ENCODE data around the gene IQSEC1.

Gene IQSEC1

GRCh38 chr3:12944413-12944812, 128.8 kb downstream of the IQSEC1 start:
- H3K9ac ChIP-seq (ENCODE audit: low read depth in 1 of 2, low read length in 2 of 2) = no peak overlapping the region
- H3K27ac ChIP-seq (ENCODE audit: low read depth in 2 of 2, low read length in 2 of 2) = no peak overlapping the region
- H3K4me1 ChIP-seq (ENCODE audit: control insufficient read depth in 2 of 2, insufficient read depth in 2 of 2, low read length in 2 of 2) = peaks cover 13 to 21% of the 10 kb centered on the region in 2 donors

GRCh38 chr3:12943124-12944021, 129.9 kb downstream of the IQSEC1 start:
- no peak overlapping the region for H3K27ac ChIP-seq (ENCODE audit: low read depth in 2 of 2, low read length in 2 of 2)
- H3K4me1 ChIP-seq (ENCODE audit: control insufficient read depth in 2 of 2, insufficient read depth in 2 of 2, low read length in 2 of 2) = peaks cover 11% of the 10 kb centered on the region in 2 donors

More at GRCh38 chr3:12944413-12944812, 128.8 kb downstream of the IQSEC1 start:
- Histone ChIP-seq H3K27me3 (ENCODE audit: control insufficient read depth in 2 of 2, insufficient read depth in 2 of 2, low read length in 2 of 2) (no peaks in the 10 kb centered on the region), H3K9me3 (ENCODE audit: control insufficient read depth in 2 of 2, low read length in 2 of 2) (no peaks in the 10 kb centered on the region), H3K4me3 (ENCODE audit: low read length in 2 of 2) (no peak overlapping the region), H3K36me3 (ENCODE audit: control insufficient read depth in 2 of 2, insufficient read depth in 2 of 2, low read length in 2 of 2) (peaks cover 0 to 18% of the 10 kb centered on the region in 2 donors)

GRCh38 chr3:12941495-12942023, 131.7 kb downstream of the IQSEC1 start:
- Histone ChIP-seq H3K27me3 (ENCODE audit: control insufficient read depth in 2 of 2, insufficient read depth in 2 of 2, low read length in 2 of 2) (no peaks in the 10 kb centered on the region), H3K9ac (ENCODE audit: low read depth in 1 of 2, low read length in 2 of 2) (no peak overlapping the region), H3K4me1 (ENCODE audit: control insufficient read depth in 2 of 2, insufficient read depth in 2 of 2, low read length in 2 of 2) (peaks cover 0 to 2% of the 10 kb centered on the region in 2 donors), H3K9me3 (ENCODE audit: control insufficient read depth in 2 of 2, low read length in 2 of 2) (no peaks in the 10 kb centered on the region), H3K27ac (ENCODE audit: low read depth in 2 of 2, low read length in 2 of 2) (no peak overlapping the region), H3K4me3 (ENCODE audit: low read length in 2 of 2) (no peak overlapping the region), H3K36me3 (ENCODE audit: control insufficient read depth in 2 of 2, insufficient read depth in 2 of 2, low read length in 2 of 2) (peaks cover 0 to 27% of the 10 kb centered on the region in 2 donors)

More at GRCh38 chr3:12943124-12944021, 129.9 kb downstream of the IQSEC1 start:
- Histone ChIP-seq H3K36me3 (ENCODE audit: control insufficient read depth in 2 of 2, insufficient read depth in 2 of 2, low read length in 2 of 2) (peaks cover 0 to 18% of the 10 kb centered on the region in 2 donors), H3K4me3 (ENCODE audit: low read length in 2 of 2) (no peak overlapping the region), H3K9me3 (ENCODE audit: control insufficient read depth in 2 of 2, low read length in 2 of 2) (no peaks in the 10 kb centered on the region), H3K9ac (ENCODE audit: low read depth in 1 of 2, low read length in 2 of 2) (no peak overlapping the region), H3K27me3 (ENCODE audit: control insufficient read depth in 2 of 2, insufficient read depth in 2 of 2, low read length in 2 of 2) (no peaks in the 10 kb centered on the region)

GRCh38 chr3:12940854-12941253, 132.4 kb downstream of the IQSEC1 start:
- no peak overlapping the region for H3K27ac ChIP-seq (ENCODE audit: low read depth in 2 of 2, low read length in 2 of 2)
- peaks cover 6 to 33% of the 10 kb centered on the region in 2 donors for H3K36me3 ChIP-seq (ENCODE audit: control insufficient read depth in 2 of 2, insufficient read depth in 2 of 2, low read length in 2 of 2)
- no peaks in the 10 kb centered on the region for H3K9me3 ChIP-seq (ENCODE audit: control insufficient read depth in 2 of 2, low read length in 2 of 2)
- peaks cover 0 to 2% of the 10 kb centered on the region in 2 donors for H3K4me1 ChIP-seq (ENCODE audit: control insufficient read depth in 2 of 2, insufficient read depth in 2 of 2, low read length in 2 of 2)
- H3K4me3 ChIP-seq (ENCODE audit: low read length in 2 of 2) = no peak overlapping the region
- H3K27me3 ChIP-seq (ENCODE audit: control insufficient read depth in 2 of 2, insufficient read depth in 2 of 2, low read length in 2 of 2) = no peaks in the 10 kb centered on the region
- no peak overlapping the region for H3K9ac ChIP-seq (ENCODE audit: low read depth in 1 of 2, low read length in 2 of 2)

GRCh38 chr3:12939137-12939536, 134.1 kb downstream of the IQSEC1 start:
- peaks cover 6 to 8% of the 10 kb centered on the region in 2 donors for H3K4me1 ChIP-seq (ENCODE audit: control insufficient read depth in 2 of 2, insufficient read depth in 2 of 2, low read length in 2 of 2)
- H3K36me3 ChIP-seq (ENCODE audit: control insufficient read depth in 2 of 2, insufficient read depth in 2 of 2, low read length in 2 of 2) = peaks cover 15 to 42% of the 10 kb centered on the region in 2 donors
- H3K9ac ChIP-seq (ENCODE audit: low read depth in 1 of 2, low read length in 2 of 2) = no peak overlapping the region
- H3K9me3 ChIP-seq (ENCODE audit: control insufficient read depth in 2 of 2, low read length in 2 of 2) = no peaks in the 10 kb centered on the region
- no peak overlapping the region for H3K4me3 ChIP-seq (ENCODE audit: low read length in 2 of 2)
- H3K27me3 ChIP-seq (ENCODE audit: control insufficient read depth in 2 of 2, insufficient read depth in 2 of 2, low read length in 2 of 2) = no peaks in the 10 kb centered on the region
- H3K27ac ChIP-seq (ENCODE audit: low read depth in 2 of 2, low read length in 2 of 2) = peak overlapping the region in 1 of 2 donors; percentile 24

GRCh38 chr3:12938258-12938711, 134.9 kb downstream of the IQSEC1 start:
- Histone ChIP-seq H3K4me1 (ENCODE audit: control insufficient read depth in 2 of 2, insufficient read depth in 2 of 2, low read length in 2 of 2) (peaks cover 6 to 8% of the 10 kb centered on the region in 2 donors), H3K4me3 (ENCODE audit: low read length in 2 of 2) (no peak overlapping the region), H3K36me3 (ENCODE audit: control insufficient read depth in 2 of 2, insufficient read depth in 2 of 2, low read length in 2 of 2) (peaks cover 19 to 45% of the 10 kb centered on the region in 2 donors), H3K27me3 (ENCODE audit: control insufficient read depth in 2 of 2, insufficient read depth in 2 of 2, low read length in 2 of 2) (no peaks in the 10 kb centered on the region), H3K9ac (ENCODE audit: low read depth in 1 of 2, low read length in 2 of 2) (peak overlapping the region in 1 of 2 donors; percentile 18), H3K9me3 (ENCODE audit: control insufficient read depth in 2 of 2, low read length in 2 of 2) (no peaks in the 10 kb centered on the region), H3K27ac (ENCODE audit: low read depth in 2 of 2, low read length in 2 of 2) (peak overlapping the region; percentile 24 to 38)

GRCh38 chr3:12935861-12936830, 137.1 kb downstream of the IQSEC1 start:
- no peak overlapping the region for H3K27ac ChIP-seq (ENCODE audit: low read depth in 2 of 2, low read length in 2 of 2)
- H3K27me3 ChIP-seq (ENCODE audit: control insufficient read depth in 2 of 2, insufficient read depth in 2 of 2, low read length in 2 of 2) = no peaks in the 10 kb centered on the region
- H3K4me3 ChIP-seq (ENCODE audit: low read length in 2 of 2) = no peak overlapping the region
- H3K9ac ChIP-seq (ENCODE audit: low read depth in 1 of 2, low read length in 2 of 2) = no peak overlapping the region
- no peaks in the 10 kb centered on the region for H3K9me3 ChIP-seq (ENCODE audit: control insufficient read depth in 2 of 2, low read length in 2 of 2)
- H3K36me3 ChIP-seq (ENCODE audit: control insufficient read depth in 2 of 2, insufficient read depth in 2 of 2, low read length in 2 of 2) = peaks cover 28 to 40% of the 10 kb centered on the region in 2 donors
- peaks cover 6 to 8% of the 10 kb centered on the region in 2 donors for H3K4me1 ChIP-seq (ENCODE audit: control insufficient read depth in 2 of 2, insufficient read depth in 2 of 2, low read length in 2 of 2)

- Histone ChIP-seq H3K27me3 (ENCODE audit: control insufficient read depth in 2 of 2, insufficient read depth in 2 of 2, low read length in 2 of 2) (no peaks in the 10 kb centered on the region), H3K9me3 (ENCODE audit: control insufficient read depth in 2 of 2, low read length in 2 of 2) (no peaks in the 10 kb centered on the region), H3K4me1 (ENCODE audit: control insufficient read depth in 2 of 2, insufficient read depth in 2 of 2, low read length in 2 of 2) (peaks cover 6 to 8% of the 10 kb centered on the region in 2 donors), H3K9ac (ENCODE audit: low read depth in 1 of 2, low read length in 2 of 2) (no peak overlapping the region), H3K4me3 (ENCODE audit: low read length in 2 of 2) (no peak overlapping the region), H3K36me3 (ENCODE audit: control insufficient read depth in 2 of 2, insufficient read depth in 2 of 2, low read length in 2 of 2) (peaks cover 28 to 32% of the 10 kb centered on the region in 2 donors), H3K27ac (ENCODE audit: low read depth in 2 of 2, low read length in 2 of 2) (no peak overlapping the region)
Observed at GRCh38 chr3:12935023-12935860, 138.0 kb downstream of the IQSEC1 start.

GRCh38 chr3:12934431-12934830, 138.8 kb downstream of the IQSEC1 start:
- H3K4me3 ChIP-seq (ENCODE audit: low read length in 2 of 2) = no peak overlapping the region

More at GRCh38 chr3:12934431-12934830, 138.8 kb downstream of the IQSEC1 start:
- Histone ChIP-seq H3K9ac (ENCODE audit: low read depth in 1 of 2, low read length in 2 of 2) (no peak overlapping the region), H3K36me3 (ENCODE audit: control insufficient read depth in 2 of 2, insufficient read depth in 2 of 2, low read length in 2 of 2) (peaks cover 27 to 28% of the 10 kb centered on the region in 2 donors), H3K4me1 (ENCODE audit: control insufficient read depth in 2 of 2, insufficient read depth in 2 of 2, low read length in 2 of 2) (peaks cover 6 to 8% of the 10 kb centered on the region in 2 donors), H3K27me3 (ENCODE audit: control insufficient read depth in 2 of 2, insufficient read depth in 2 of 2, low read length in 2 of 2) (no peaks in the 10 kb centered on the region), H3K27ac (ENCODE audit: low read depth in 2 of 2, low read length in 2 of 2) (no peak overlapping the region), H3K9me3 (ENCODE audit: control insufficient read depth in 2 of 2, low read length in 2 of 2) (no peaks in the 10 kb centered on the region)
